EL (cell line): ENCODE results near the gene SLC6A19.

ENCODE experiments used
- DNase-seq: peaks from one replicate; pipeline ENCODE4 v3.0.0-alpha.2; 2016

The SLC6A19 gene

GRCh38 chr5:1167361-1167727 lies 34.1 kb upstream of the SLC6A19 start:
- DNase-seq = no peak

GRCh38 chr5:1167728-1168709 lies 33.4 kb upstream of the SLC6A19 start:
- DNase-seq = peak; percentile 70

- no peak for DNase-seq
These were observed 32.6 kb upstream of the SLC6A19 start for GRCh38 chr5:1168796-1169195.

GRCh38 chr5:1169211-1170115 lies 31.9 kb upstream of the SLC6A19 start:
- no peak for DNase-seq

DNA sequence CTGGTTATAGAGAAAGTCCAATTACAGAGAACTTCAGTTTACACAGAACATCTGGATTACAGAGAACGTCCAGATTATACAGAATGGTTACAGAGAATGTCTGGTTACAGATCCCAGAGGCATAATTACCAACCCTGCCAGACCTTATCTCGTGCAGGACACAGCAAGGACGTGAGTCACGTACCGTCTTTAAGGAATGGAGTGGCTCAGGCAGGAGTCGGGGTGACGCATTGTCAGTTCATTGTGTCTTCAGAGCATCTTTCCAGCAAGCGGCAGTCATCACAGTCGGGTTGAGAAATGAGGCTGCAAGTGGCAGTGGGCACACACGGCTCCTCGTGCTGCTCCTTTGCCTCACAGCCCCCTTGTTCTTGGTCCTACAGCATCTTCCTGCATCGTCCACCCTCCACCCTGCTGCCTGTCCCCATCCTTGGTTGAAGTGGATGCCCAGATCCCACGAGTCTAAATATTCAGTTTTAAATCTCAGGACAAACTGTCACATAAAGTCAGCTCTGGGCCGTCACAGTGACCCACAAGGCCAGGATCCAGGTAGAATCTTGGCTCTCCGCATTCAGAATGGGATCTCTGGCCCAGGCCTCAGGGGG lies 30.0 kb upstream of the SLC6A19 start:
- peak; percentile 80 for DNase-seq

- no peak for DNase-seq
These were observed 29.3 kb upstream of the SLC6A19 start for GRCh38 chr5:1172007-1172581.

GRCh38 chr5:1172670-1173404 lies 28.6 kb upstream of the SLC6A19 start:
- DNase-seq = no peak

GRCh38 chr5:1173485-1174070 lies 27.8 kb upstream of the SLC6A19 start:
- DNase-seq = no peak

DNA sequence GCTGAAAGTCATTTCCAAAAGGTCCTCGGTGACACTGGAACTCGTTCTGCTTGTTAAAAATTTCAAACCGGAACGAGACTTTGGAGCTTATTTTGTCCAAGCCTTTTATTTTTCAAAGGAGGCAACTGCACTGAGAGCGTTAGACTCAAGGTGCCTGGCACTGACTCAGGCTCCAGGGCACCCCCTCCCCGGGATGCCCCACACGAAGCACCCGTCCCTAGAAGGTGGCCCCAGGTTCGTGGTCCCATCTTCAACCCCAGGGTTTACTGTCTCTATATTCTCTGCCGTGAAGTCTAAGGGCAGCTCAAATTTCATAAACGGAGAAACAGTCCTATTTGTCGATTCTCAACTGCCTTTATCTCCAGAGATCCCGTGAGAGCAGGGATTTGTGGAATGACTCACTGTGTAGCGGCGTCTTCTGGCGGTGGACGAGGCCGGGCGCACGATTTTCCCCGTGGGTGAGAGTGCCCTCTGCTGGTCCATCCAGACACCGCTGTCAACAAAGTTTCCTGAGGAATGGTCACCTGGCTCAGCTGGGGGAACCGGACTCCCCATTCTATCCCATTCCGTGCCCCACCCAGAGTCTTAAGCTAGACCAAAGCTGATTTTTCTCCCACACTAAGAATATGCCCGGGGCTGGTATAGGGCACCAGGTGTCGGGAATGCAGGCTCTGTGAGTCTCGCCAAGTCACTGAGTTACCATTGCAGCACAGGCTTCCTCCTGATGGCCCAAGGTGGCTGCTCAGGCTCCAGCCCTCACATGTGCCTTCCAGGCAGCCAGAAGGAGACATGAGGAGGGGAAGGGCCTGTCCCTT lies 27.1 kb upstream of the SLC6A19 start:
- DNase-seq = peak; percentile 83

GRCh38 chr5:1175015-1175414 lies 26.4 kb upstream of the SLC6A19 start:
- DNase-seq = no peak

DNA sequence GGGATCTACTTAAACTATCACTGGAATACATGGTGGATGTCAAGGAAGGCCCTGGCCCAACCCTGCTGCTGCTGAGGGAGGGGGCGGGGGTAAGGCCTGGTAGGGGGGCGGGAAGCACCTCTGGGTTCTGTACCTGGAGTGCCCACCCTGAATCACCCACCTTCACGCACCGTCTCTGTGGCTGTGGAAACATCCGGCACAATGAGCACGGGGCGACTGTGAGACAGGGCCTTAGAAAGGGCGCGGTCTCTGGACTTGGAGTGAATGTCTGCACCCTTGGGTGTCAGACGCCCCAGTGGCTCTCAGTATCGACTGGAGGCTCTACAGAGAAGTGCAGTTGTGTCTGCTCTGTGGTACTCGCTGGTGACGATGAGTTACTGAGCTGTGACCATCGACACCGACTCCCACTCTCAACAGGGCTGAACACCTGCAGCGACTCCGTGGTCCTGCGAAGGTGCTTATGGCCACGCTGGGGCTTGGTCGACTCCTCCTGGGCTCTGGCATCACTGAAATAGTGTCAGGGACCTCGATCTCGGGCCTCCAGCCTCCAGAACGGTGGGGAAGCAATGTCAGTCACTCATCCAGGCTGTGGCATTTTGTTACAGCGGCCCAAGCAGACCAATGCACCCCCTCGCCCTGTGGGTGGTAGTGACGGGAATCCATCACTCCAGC lies 25.5 kb upstream of the SLC6A19 start:
- no peak for DNase-seq

GRCh38 chr5:1176473-1177391 lies 24.7 kb upstream of the SLC6A19 start:
- no peak for DNase-seq

DNA sequence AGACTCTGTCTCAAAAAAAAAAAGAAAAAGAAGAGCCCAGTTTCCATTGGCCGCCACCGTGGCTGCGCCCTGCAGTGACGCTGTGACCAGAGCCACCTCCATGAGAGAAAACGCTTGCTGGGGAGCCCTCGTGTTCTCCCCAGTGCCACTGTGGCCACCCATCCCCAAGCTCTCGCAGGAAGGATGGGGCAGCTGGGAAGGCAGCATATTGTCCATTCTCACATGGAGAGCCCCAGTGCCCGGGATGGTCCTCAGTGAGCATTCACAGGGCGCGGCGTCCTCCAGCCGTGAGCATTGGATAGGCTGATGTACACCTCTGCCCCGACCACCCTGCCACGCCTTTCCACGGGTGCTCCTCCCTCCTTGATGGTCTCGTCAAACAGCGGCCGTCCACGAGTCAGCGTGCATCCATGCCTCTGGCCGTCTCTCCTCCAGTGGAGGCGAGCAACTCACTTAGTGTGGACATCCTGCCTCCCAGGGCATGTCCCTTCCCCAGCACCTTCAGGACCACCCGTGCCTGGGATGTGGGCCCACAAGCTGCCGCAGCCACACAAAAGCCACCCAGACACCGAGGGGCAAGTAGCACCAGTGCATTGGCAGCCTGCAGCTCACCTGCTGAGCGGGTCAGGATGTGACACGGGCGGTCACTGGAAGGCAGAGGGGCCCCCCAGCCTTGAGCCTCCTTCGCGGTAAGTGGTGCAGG lies 23.4 kb upstream of the SLC6A19 start:
- DNase-seq = no peak

DNA sequence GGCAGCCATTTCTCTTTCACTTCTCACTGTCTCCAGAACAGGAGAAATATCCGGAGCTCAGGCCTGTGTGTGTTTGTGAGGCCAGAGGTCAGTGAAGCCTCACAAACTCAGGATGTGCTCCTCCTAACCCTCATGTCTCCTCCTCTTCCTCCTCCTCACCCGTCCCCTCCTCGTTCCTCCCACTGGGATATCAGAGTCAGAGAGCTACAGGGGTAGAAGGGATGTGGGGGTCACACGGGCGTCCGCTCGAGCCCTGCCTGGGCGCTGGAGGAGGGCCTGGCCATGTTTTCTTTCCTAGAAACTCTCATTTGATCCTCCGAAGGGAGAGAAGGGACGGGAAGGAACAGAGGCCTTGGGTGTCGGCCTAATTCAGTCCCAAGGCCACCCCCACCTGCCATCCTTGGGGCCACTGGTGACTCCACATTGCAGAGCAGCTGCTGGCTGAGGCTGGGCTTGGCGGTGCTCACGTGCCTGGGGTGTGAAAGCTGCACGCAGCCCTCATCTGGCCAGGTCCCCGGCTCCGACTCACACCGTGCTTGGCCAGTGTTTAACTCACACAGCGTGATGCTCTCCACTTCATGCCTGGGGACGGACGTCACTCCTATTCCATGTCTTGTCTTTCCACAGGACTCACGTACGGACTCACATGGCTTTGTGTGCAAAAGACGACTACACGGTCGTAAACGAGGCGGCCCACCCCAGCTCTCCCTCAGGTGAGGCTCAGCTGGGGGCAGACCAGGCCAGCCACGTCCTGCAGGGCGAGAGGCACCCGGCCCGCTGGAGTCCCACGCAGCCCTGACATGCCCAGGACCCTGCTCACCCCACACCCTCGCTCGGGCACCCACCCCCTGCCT lies 22.6 kb upstream of the SLC6A19 start:
- DNase-seq = no peak

DNA sequence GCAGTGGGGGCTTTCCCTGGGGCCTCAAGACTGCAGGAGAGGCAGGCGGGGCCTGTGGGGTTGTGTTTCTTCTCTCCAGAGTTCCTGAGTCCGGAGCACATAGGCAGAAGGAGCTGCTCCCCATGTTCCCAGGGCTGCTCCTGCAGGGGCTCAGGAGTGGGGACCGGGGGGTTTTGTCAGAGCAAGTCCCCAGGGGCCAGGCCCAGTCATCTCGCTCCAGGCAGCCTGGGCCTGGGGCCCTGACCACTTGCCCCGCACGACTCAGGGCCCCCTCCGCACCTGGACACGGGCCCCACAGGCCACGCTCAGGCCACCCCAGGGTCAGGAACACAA lies 22.0 kb upstream of the SLC6A19 start:
- DNase-seq = no peak

- DNase-seq = no peak
These were observed 21.3 kb upstream of the SLC6A19 start for GRCh38 chr5:1180096-1180495.

DNA sequence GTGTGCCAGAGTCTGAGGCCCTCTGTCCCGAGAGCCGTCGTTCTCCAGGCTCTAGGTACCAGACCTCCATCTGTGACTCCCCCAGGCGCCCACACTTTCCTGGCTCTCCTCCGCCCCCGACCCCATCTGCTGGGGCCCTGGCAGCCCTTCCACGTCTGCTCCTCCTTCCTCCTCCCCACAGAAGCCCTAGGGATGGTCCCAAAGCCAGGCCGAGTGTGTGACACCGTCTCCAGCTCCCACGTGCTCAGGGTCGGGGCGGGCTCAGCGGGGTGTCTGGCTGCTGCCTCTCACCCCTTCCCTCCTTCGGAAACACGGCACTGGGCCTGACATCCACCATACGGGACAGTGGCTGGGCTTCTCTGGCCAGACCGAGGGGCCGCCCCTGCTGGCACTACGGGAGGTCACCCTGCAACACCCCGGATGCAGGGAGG lies 20.5 kb upstream of the SLC6A19 start:
- no peak for DNase-seq
